ENCODE measurements around the gene SELENBP1.

Gene SELENBP1

DNA sequence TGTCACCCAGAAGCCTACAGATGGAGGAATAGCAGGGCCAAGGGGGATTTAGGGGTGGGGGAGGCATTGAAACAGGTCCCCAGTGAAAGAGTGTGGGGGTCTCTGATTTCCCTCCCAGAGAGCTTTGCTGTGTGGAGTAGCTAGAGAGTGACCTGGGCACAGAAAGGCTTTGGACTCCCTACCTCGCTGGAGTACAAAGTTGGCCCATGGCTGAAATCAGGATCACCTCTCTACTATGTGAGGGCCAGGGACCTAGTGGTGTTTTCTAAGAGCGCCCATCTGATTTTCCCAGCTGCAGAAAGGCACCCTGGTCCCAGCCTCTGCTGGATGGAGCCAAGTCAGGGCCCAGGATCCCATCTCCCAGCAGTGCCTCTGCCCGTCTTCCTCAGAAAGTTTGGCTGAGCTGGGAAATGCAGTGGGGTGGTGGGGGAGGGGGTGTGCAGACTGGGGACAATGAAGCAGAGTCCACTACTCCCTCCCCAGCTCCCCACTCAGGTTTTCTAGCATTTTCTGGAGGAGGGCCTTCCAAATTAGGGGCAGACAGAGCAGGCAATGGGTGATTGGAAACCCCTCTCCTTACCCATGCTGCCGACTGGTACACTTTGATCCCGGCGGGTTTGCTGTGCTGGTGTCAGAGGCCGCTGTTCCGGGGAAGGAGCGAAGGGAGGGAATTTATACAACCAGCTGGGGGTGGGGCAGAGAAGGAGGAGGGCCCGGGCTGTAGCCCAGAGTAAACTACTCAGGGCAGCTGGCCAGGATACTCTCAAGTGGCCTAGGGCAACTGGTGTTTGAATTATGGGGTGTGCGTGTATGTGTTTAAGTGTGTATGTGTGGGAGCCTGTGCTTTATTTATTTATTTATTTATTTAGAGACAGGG, at the start of gene SELENBP1:
TSS of gene SELENBP1 (minus strand) at position 648 of the 877 bp plus-strand sequence. CDS start at position 584, 64 bp downstream.
- Histone ChIP-seq H3K9ac (ENCODE audit: low read length in 2 of 2) (peak within 1 kb of the TSS; percentile 40 to 73), H3K9me3 (ENCODE audit: control insufficient read depth in 2 of 2, low read length in 2 of 2) (no peaks in the 10 kb centered on the region), H3K4me1 (ENCODE audit: control insufficient read depth, insufficient read depth, low read length) (peaks cover 34% of the 10 kb centered on the region), H3K36me3 (ENCODE audit: control insufficient read depth in 2 of 2, insufficient read depth in 2 of 2, low read length in 2 of 2) (peaks cover 12 to 15% of the 10 kb centered on the region in 2 donors), H3K27me3 (ENCODE audit: control insufficient read depth in 1 of 2, insufficient read depth in 2 of 2, low read length in 2 of 2) (no peaks in the 10 kb centered on the region), H3K27ac (ENCODE audit: low read length) (peak within 1 kb of the TSS; percentile 89), H3K4me3 (ENCODE audit: low read length in 2 of 2) (peak within 1 kb of the TSS; percentile 54 to 80)

GRCh38 chr1:151419819-151420218, 47.3 kb upstream of the SELENBP1 start:
- Histone ChIP-seq H3K9me3 (ENCODE audit: control insufficient read depth in 2 of 2, low read length in 2 of 2) (no peaks in the 10 kb centered on the region), H3K36me3 (ENCODE audit: control insufficient read depth in 2 of 2, insufficient read depth in 2 of 2, low read length in 2 of 2) (peaks cover 45 to 53% of the 10 kb centered on the region in 2 donors), H3K4me1 (ENCODE audit: control insufficient read depth, insufficient read depth, low read length) (no peaks in the 10 kb centered on the region), H3K9ac (ENCODE audit: low read length in 2 of 2) (no peak overlapping the region), H3K27me3 (ENCODE audit: control insufficient read depth in 1 of 2, insufficient read depth in 2 of 2, low read length in 2 of 2) (no peaks in the 10 kb centered on the region), H3K4me3 (ENCODE audit: low read length in 2 of 2) (no peak overlapping the region), H3K27ac (ENCODE audit: low read length) (no peak overlapping the region)

GRCh38 chr1:151418081-151418480, 45.6 kb upstream of the SELENBP1 start:
- Histone ChIP-seq H3K36me3 (ENCODE audit: control insufficient read depth in 2 of 2, insufficient read depth in 2 of 2, low read length in 2 of 2) (peaks cover 39 to 41% of the 10 kb centered on the region in 2 donors), H3K4me3 (ENCODE audit: low read length in 2 of 2) (no peak overlapping the region), H3K9me3 (ENCODE audit: control insufficient read depth in 2 of 2, low read length in 2 of 2) (no peaks in the 10 kb centered on the region), H3K27ac (ENCODE audit: low read length) (no peak overlapping the region), H3K27me3 (ENCODE audit: control insufficient read depth in 1 of 2, insufficient read depth in 2 of 2, low read length in 2 of 2) (no peaks in the 10 kb centered on the region), H3K9ac (ENCODE audit: low read length in 2 of 2) (no peak overlapping the region), H3K4me1 (ENCODE audit: control insufficient read depth, insufficient read depth, low read length) (no peaks in the 10 kb centered on the region)

DNA sequence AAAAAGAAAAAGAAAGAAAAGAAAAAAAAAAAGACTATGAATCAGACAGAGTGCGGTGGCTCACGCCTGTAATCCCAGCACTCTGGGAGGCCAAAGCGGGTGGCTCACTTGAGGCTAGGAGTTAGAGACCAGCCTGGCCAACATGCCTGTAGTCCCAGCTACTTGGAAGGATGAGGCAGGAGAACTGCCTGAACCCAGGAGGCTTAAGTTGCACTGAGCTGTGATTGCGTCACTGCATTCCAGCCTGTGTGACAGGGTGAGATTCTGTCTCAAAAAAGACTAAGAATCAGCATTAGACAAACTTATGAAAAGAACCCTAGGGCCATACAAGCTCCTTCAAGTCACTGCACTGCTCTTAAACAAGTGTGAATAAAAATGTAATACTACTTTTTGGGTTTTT, 43.7 kb upstream of the SELENBP1 start:
- H3K36me3 ChIP-seq (ENCODE audit: control insufficient read depth in 2 of 2, insufficient read depth in 2 of 2, low read length in 2 of 2), result peaks cover 42 to 44% of the 10 kb centered on the region in 2 donors

GRCh38 chr1:151411884-151412283, 39.4 kb upstream of the SELENBP1 start:
- Histone ChIP-seq H3K36me3 (ENCODE audit: control insufficient read depth in 2 of 2, insufficient read depth in 2 of 2, low read length in 2 of 2) (peaks cover 62 to 68% of the 10 kb centered on the region in 2 donors), H3K9ac (ENCODE audit: low read length in 2 of 2) (no peak overlapping the region), H3K9me3 (ENCODE audit: control insufficient read depth in 2 of 2, low read length in 2 of 2) (no peaks in the 10 kb centered on the region), H3K4me3 (ENCODE audit: low read length in 2 of 2) (no peak overlapping the region), H3K27ac (ENCODE audit: low read length) (no peak overlapping the region), H3K27me3 (ENCODE audit: control insufficient read depth in 1 of 2, insufficient read depth in 2 of 2, low read length in 2 of 2) (no peaks in the 10 kb centered on the region), H3K4me1 (ENCODE audit: control insufficient read depth, insufficient read depth, low read length) (no peaks in the 10 kb centered on the region)

More for the DNA sequence above, 43.7 kb upstream of the SELENBP1 start:
- no peak overlapping the region for H3K27ac ChIP-seq (ENCODE audit: low read length)
- H3K4me1 ChIP-seq (ENCODE audit: control insufficient read depth, insufficient read depth, low read length), result no peaks in the 10 kb centered on the region
- H3K9ac ChIP-seq (ENCODE audit: low read length in 2 of 2), result no peak overlapping the region
- no peak overlapping the region for H3K4me3 ChIP-seq (ENCODE audit: low read length in 2 of 2)
- H3K9me3 ChIP-seq (ENCODE audit: control insufficient read depth in 2 of 2, low read length in 2 of 2), result no peaks in the 10 kb centered on the region
- H3K27me3 ChIP-seq (ENCODE audit: control insufficient read depth in 1 of 2, insufficient read depth in 2 of 2, low read length in 2 of 2), result no peaks in the 10 kb centered on the region

GRCh38 chr1:151408891-151409290, 36.4 kb upstream of the SELENBP1 start:
- Histone ChIP-seq H3K9me3 (ENCODE audit: control insufficient read depth in 2 of 2, low read length in 2 of 2) (no peaks in the 10 kb centered on the region), H3K36me3 (ENCODE audit: control insufficient read depth in 2 of 2, insufficient read depth in 2 of 2, low read length in 2 of 2) (peaks cover 67 to 78% of the 10 kb centered on the region in 2 donors), H3K27ac (ENCODE audit: low read length) (no peak overlapping the region), H3K4me1 (ENCODE audit: control insufficient read depth, insufficient read depth, low read length) (no peaks in the 10 kb centered on the region), H3K27me3 (ENCODE audit: control insufficient read depth in 1 of 2, insufficient read depth in 2 of 2, low read length in 2 of 2) (no peaks in the 10 kb centered on the region), H3K4me3 (ENCODE audit: low read length in 2 of 2) (no peak overlapping the region), H3K9ac (ENCODE audit: low read length in 2 of 2) (no peak overlapping the region)

DNA sequence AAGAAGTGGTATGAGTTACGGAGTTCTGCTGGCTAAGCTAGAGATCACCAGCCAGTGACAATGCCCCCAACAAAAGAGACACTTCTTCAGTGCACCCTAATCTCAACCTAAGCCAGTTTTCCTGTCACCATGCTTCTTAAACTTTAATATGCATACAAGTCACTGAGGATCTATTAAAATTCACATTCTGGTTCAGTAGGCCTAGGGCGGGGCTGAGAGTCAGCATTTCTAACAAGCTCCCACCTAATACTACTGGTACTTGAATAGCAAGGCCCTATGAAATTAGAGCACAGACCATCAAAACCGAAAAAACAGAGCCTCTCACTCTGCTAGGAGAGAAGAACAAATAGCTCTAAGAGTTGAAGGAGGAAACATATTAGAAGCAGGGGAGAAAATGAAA, 34.8 kb upstream of the SELENBP1 start:
- Histone ChIP-seq H3K9ac (ENCODE audit: low read length in 2 of 2) (no peak overlapping the region), H3K9me3 (ENCODE audit: control insufficient read depth in 2 of 2, low read length in 2 of 2) (no peaks in the 10 kb centered on the region), H3K36me3 (ENCODE audit: control insufficient read depth in 2 of 2, insufficient read depth in 2 of 2, low read length in 2 of 2) (peaks cover 69 to 87% of the 10 kb centered on the region in 2 donors), H3K27me3 (ENCODE audit: control insufficient read depth in 1 of 2, insufficient read depth in 2 of 2, low read length in 2 of 2) (no peaks in the 10 kb centered on the region), H3K27ac (ENCODE audit: low read length) (no peak overlapping the region), H3K4me3 (ENCODE audit: low read length in 2 of 2) (no peak overlapping the region), H3K4me1 (ENCODE audit: control insufficient read depth, insufficient read depth, low read length) (no peaks in the 10 kb centered on the region)

GRCh38 chr1:151406176-151406575, 33.7 kb upstream of the SELENBP1 start:
- H3K36me3 ChIP-seq (ENCODE audit: control insufficient read depth in 2 of 2, insufficient read depth in 2 of 2, low read length in 2 of 2), result peaks cover 70 to 87% of the 10 kb centered on the region in 2 donors
- H3K27me3 ChIP-seq (ENCODE audit: control insufficient read depth in 1 of 2, insufficient read depth in 2 of 2, low read length in 2 of 2), result no peaks in the 10 kb centered on the region
- H3K4me1 ChIP-seq (ENCODE audit: control insufficient read depth, insufficient read depth, low read length), result peaks cover 2% of the 10 kb centered on the region
- H3K4me3 ChIP-seq (ENCODE audit: low read length in 2 of 2), result no peak overlapping the region
- H3K9me3 ChIP-seq (ENCODE audit: control insufficient read depth in 2 of 2, low read length in 2 of 2), result no peaks in the 10 kb centered on the region
- no peak overlapping the region for H3K27ac ChIP-seq (ENCODE audit: low read length)
- no peak overlapping the region for H3K9ac ChIP-seq (ENCODE audit: low read length in 2 of 2)

GRCh38 chr1:151405187-151405951, 32.9 kb upstream of the SELENBP1 start:
- Histone ChIP-seq H3K27ac (ENCODE audit: low read length) (no peak overlapping the region), H3K36me3 (ENCODE audit: control insufficient read depth in 2 of 2, insufficient read depth in 2 of 2, low read length in 2 of 2) (peaks cover 72 to 87% of the 10 kb centered on the region in 2 donors), H3K4me3 (ENCODE audit: low read length in 2 of 2) (no peak overlapping the region), H3K9ac (ENCODE audit: low read length in 2 of 2) (no peak overlapping the region), H3K9me3 (ENCODE audit: control insufficient read depth in 2 of 2, low read length in 2 of 2) (no peaks in the 10 kb centered on the region), H3K27me3 (ENCODE audit: control insufficient read depth in 1 of 2, insufficient read depth in 2 of 2, low read length in 2 of 2) (no peaks in the 10 kb centered on the region), H3K4me1 (ENCODE audit: control insufficient read depth, insufficient read depth, low read length) (peaks cover 10% of the 10 kb centered on the region)

GRCh38 chr1:151403612-151404011, 31.1 kb upstream of the SELENBP1 start:
- Histone ChIP-seq H3K27ac (ENCODE audit: low read length) (no peak overlapping the region), H3K36me3 (ENCODE audit: control insufficient read depth in 2 of 2, insufficient read depth in 2 of 2, low read length in 2 of 2) (peaks cover 60 to 70% of the 10 kb centered on the region in 2 donors), H3K27me3 (ENCODE audit: control insufficient read depth in 1 of 2, insufficient read depth in 2 of 2, low read length in 2 of 2) (no peaks in the 10 kb centered on the region), H3K4me1 (ENCODE audit: control insufficient read depth, insufficient read depth, low read length) (peaks cover 14% of the 10 kb centered on the region), H3K9me3 (ENCODE audit: control insufficient read depth in 2 of 2, low read length in 2 of 2) (no peaks in the 10 kb centered on the region), H3K4me3 (ENCODE audit: low read length in 2 of 2) (no peak overlapping the region), H3K9ac (ENCODE audit: low read length in 2 of 2) (no peak overlapping the region)
